ENCODE results near the gene NT5DC3. TPM values are rescaled to one million over a fixed set of nuclear protein-coding genes. Genes with fewer than 3 reads are reported as not detected.

Gene NT5DC3
- total and polyA plus RNA-seq, 2 donors (not counting 3 experiments of a cell fraction or from before 2014, with no cell fraction given) = 1.5 to 6.7 TPM

- Histone ChIP-seq H3K27ac (ENCODE audit: insufficient read depth, low read depth, low read length) (no peak overlapping the region), H3K9ac (replicated peaks; ENCODE audit: extremely low read depth, insufficient read depth, low read length) (no peak overlapping the region), H3K9me1 (replicated peaks; ENCODE audit: control insufficient read depth, extremely low read depth, insufficient read depth, low read length) (no peaks in the 10 kb centered on the region), H4K20me1 (replicated peaks; ENCODE audit: control insufficient read depth, extremely low read depth, insufficient read depth, low read length) (no peaks in the 10 kb centered on the region), H3K36me3 (ENCODE audit: control insufficient read depth in 2 of 2, extremely low read depth in 1 of 2, insufficient read depth in 2 of 2, low read length in 2 of 2) (no peaks in the 10 kb centered on the region), H3K27me3 (ENCODE audit: control insufficient read depth in 2 of 2, insufficient read depth in 2 of 2, low read length in 2 of 2) (peaks cover 0 to 2% of the 10 kb centered on the region in 2 experiments), H3K4me2 (ENCODE audit: insufficient read depth, low read length) (no peak overlapping the region), H2AFZ (ENCODE audit: low read depth, low read length) (no peak overlapping the region), H3K4me3 (replicated peaks in 1 of 3; ENCODE audit: insufficient read depth in 1 of 3, low read depth in 1 of 3, low read length in 3 of 3) (no peak overlapping the region), H3K9me3 (replicated peaks; ENCODE audit: control insufficient read depth, insufficient read depth, low read length) (no peaks in the 10 kb centered on the region), H3K79me2 (ENCODE audit: control insufficient read depth, insufficient read depth, low read length) (no peaks in the 10 kb centered on the region), H3K4me1 (ENCODE audit: control insufficient read depth, extremely low read depth, insufficient read depth, low read length) (no peaks in the 10 kb centered on the region)
- intact Hi-C loops (cut with micrococcal nuclease) (no loop called here), dilution Hi-C loops (cut with MboI; ENCODE audit: extremely low pct_ligation_motif_present, low sequenced_read_pairs) (no loop called here)
- no peak for FAIRE-seq
- BruUV-seq (replicated peaks) = no TSS peak
- DNase-seq (ENCODE audit: low read depth, low spot score) = no peak
- TF ChIP-seq GATA2 (IDR thresholded peaks at IDR 0.05; ENCODE audit: insufficient read depth, insufficient read length, low read depth, low read length) = no peak
- TF ChIP-seq MAX (IDR thresholded peaks at IDR 0.05; ENCODE audit: insufficient read depth, insufficient read length) = no peak
- TF ChIP-seq MYC (IDR thresholded peaks at IDR 0.05; ENCODE audit: low read depth, low read length) = no peak
- TF ChIP-seq POLR2A (IDR thresholded peaks at IDR 0.05; ENCODE audit: low read depth, low read length) = no peak
- TF ChIP-seq FOS (IDR thresholded peaks at IDR 0.05; ENCODE audit: borderline replicate concordance, insufficient read depth, low read length) = no peak
- TF ChIP-seq EZH2 (IDR thresholded peaks at IDR 0.05; ENCODE audit: borderline replicate concordance, low read depth, low read length, severe bottlenecking) = no peak
- TF ChIP-seq JUN (IDR thresholded peaks at IDR 0.05; ENCODE audit: borderline replicate concordance, insufficient read depth, insufficient read length, low read depth) = no peak
- TF ChIP-seq POLR2AphosphoS5 (IDR thresholded peaks at IDR 0.05; ENCODE audit: insufficient read depth, low read depth, low read length) = no peak
- no peak for TF ChIP-seq CTCF (IDR thresholded peaks at IDR 0.05; ENCODE audit: extremely low read depth in 1 of 2, insufficient read depth in 1 of 2, low read depth in 1 of 2, low read length in 2 of 2)
- ChIA-PET POLR2A (no interaction called here), CTCF (no interaction called here)
Observed at GRCh38 chr12:103731539-103731938, 109.5 kb downstream of the NT5DC3 start.

Measured in endothelial cell of umbilical vein (primary cell).